HG03175 (cell line): ENCODE results near the gene GLYATL3.
"Not testable (repeated sequence)": the region's sequence is repeated elsewhere in the genome, so short reads cannot be mapped to it uniquely, and the experiment has no call there.

Experiments used
- ATAC-seq: cut with Tn5 transposase; IDR thresholded peaks from one replicate; pipeline ENCODE4 v1.9.1; 2021; ENCODE audit warnings: mild to moderate bottlenecking, moderate library complexity; ENCODE audit not compliant: unreplicated experiment

The GLYATL3 gene

GRCh38 chr6:49499623-49500022 is at the start of gene GLYATL3:
GLYATL3 (plus strand) TSS chr6:49499923; CDS start chr6:49511991, 12,068 bp downstream.
- ATAC-seq: no peak

GRCh38 chr6:49453221-49453620 is 46.5 kb upstream of the GLYATL3 start:
- ATAC-seq: peak; percentile 55

- peak; percentile 51 for ATAC-seq
These were observed 44.7 kb upstream of the GLYATL3 start for GRCh38 chr6:49454787-49455709.

- no peak for ATAC-seq
These were observed 42.0 kb upstream of the GLYATL3 start for GRCh38 chr6:49457771-49458170.

GRCh38 chr6:49462071-49462470 is 37.7 kb upstream of the GLYATL3 start:
- no peak for ATAC-seq

GRCh38 chr6:49462599-49462926 is 37.2 kb upstream of the GLYATL3 start:
- ATAC-seq: peak; percentile 17

GRCh38 chr6:49462927-49463611 is 36.7 kb upstream of the GLYATL3 start, which contains the start of the genes CENPQ and MMUT:
CENPQ (plus strand) TSS chr6:49463370; CDS start chr6:49470177, 6,807 bp downstream.
MMUT (minus strand) TSS chr6:49463253; CDS start chr6:49459466, 3,787 bp downstream.
- ATAC-seq: peak; percentile 98

- peak; percentile 2 for ATAC-seq
These were observed 36.1 kb upstream of the GLYATL3 start for GRCh38 chr6:49463612-49463967.

- no peak for ATAC-seq
These were observed 35.0 kb upstream of the GLYATL3 start for GRCh38 chr6:49464691-49465090.

- no peak for ATAC-seq
These were observed 31.7 kb upstream of the GLYATL3 start for GRCh38 chr6:49468042-49468441.

- not testable (repeated sequence) for ATAC-seq
These were observed 23.2 kb upstream of the GLYATL3 start for GRCh38 chr6:49476564-49476963.

- ATAC-seq: no peak
These were observed 20.3 kb upstream of the GLYATL3 start for GRCh38 chr6:49479308-49479970.

GRCh38 chr6:49481846-49482245 is 17.9 kb upstream of the GLYATL3 start:
- not testable (repeated sequence) for ATAC-seq

GRCh38 chr6:49483380-49483779 is 16.3 kb upstream of the GLYATL3 start:
- ATAC-seq: not testable (repeated sequence)

GRCh38 chr6:49490633-49491032 is 9.1 kb upstream of the GLYATL3 start:
- ATAC-seq: no peak

GRCh38 chr6:49497304-49497703 is 2.4 kb upstream of the GLYATL3 start:
- ATAC-seq: no peak

GRCh38 chr6:49499126-49499525 is 597 bp upstream of the GLYATL3 start:
- ATAC-seq: no peak

GRCh38 chr6:49504666-49505065 is 4.9 kb downstream of the GLYATL3 start:
- ATAC-seq: no peak

GRCh38 chr6:49506569-49507111 is 6.9 kb downstream of the GLYATL3 start:
- no peak for ATAC-seq

- no peak for ATAC-seq
These were observed 9.6 kb downstream of the GLYATL3 start for GRCh38 chr6:49509342-49509741.
